GM18861 (cell line): ENCODE measurements around the gene PTPRN2.
"Not testable (repeated sequence)": the region's sequence is repeated elsewhere in the genome, so short reads cannot be mapped to it uniquely, and the experiment has no call there.

Experiments used
- ATAC-seq: cut with Tn5 transposase; IDR thresholded peaks from one replicate; pipeline ENCODE4 v1.9.1; 2021; ENCODE audit not compliant: unreplicated experiment

The PTPRN2 gene

GRCh38 chr7:157850481-157851444 lies 736.9 kb downstream of the PTPRN2 start:
- no peak for ATAC-seq

- ATAC-seq, result no peak
These were observed 737.9 kb downstream of the PTPRN2 start for GRCh38 chr7:157849726-157850125.

- no peak for ATAC-seq
These were observed 738.4 kb downstream of the PTPRN2 start for GRCh38 chr7:157849341-157849596.

DNA sequence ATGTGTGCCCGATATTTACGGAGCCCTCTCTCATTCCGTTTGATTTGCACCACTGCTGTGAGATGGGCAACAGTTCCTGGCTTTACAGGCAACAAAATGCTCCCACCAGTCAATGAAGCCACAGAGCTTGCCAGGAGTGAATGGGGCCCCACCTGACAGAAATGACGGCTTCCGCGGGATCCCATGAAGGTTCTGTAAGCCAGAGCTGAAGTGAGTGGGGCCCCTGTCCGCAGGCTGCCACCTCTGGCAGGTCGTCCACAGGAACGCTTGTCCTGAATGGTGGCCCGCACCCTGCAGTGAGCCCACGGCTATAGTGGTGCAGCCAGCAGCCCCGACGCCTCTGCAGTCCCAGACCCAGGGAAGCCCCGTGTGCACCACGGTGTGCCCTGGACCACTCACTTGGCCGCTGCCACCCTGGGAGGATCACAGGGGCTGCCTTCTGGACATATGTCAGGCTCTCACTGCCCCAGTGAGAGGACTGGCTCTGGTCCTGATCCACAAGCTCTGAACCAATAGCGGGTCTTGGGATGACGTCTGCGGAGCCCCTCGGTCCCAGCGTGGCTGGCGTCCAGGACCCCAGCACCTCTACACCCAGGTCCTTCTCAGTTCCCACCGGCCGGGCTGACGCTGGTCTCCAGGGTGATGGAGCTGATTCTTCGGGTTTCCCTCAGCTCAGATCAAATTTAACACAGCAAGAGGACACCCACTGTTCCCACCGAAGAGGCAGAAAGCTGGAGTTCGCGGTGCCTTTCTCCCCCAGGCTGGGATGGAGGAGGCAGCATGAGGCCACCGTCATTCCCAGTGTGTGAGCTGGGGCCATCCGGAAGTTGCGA lies 738.9 kb downstream of the PTPRN2 start:
- no peak for ATAC-seq

- ATAC-seq, result not testable (repeated sequence)
These were observed 739.7 kb downstream of the PTPRN2 start for GRCh38 chr7:157847756-157848487.

DNA sequence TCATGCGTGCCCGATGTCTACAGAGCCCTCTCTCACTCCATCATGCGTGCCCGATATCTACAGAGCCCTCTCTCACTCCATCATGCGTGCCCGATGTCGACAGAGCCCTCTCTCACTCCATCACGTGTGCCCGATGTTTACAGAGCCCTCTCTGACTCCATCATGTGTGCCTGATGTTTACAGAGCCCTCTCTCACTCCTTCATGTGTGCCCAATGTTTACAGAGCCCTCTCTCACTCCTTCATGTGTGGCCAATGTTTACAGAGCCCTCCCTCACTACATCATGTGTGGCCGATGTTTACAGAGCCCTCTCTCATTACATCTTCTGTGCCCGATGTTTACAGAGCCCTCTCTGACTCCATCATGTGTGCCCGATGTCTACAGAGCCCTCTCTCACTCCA lies 740.9 kb downstream of the PTPRN2 start:
- ATAC-seq, result not testable (repeated sequence)

DNA sequence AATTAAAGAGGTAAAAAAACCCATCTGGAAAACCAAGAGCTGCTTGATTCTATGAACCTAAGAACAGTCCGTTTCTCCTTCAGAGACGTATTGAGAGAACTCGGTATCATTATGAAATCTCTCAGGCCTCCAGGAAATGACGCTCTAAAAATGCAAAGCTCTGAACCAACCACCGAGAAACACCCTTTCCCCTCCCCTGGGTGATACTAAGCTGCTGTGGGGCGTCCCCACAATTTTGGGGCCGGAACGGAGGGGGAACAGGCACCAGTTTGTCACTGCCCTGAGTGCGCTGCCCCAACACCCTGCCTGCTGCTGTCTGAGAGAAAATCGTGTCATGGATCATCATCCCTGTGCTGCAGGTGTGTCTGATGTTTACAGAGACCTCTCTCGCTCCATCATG lies 741.4 kb downstream of the PTPRN2 start:
- no peak for ATAC-seq

DNA sequence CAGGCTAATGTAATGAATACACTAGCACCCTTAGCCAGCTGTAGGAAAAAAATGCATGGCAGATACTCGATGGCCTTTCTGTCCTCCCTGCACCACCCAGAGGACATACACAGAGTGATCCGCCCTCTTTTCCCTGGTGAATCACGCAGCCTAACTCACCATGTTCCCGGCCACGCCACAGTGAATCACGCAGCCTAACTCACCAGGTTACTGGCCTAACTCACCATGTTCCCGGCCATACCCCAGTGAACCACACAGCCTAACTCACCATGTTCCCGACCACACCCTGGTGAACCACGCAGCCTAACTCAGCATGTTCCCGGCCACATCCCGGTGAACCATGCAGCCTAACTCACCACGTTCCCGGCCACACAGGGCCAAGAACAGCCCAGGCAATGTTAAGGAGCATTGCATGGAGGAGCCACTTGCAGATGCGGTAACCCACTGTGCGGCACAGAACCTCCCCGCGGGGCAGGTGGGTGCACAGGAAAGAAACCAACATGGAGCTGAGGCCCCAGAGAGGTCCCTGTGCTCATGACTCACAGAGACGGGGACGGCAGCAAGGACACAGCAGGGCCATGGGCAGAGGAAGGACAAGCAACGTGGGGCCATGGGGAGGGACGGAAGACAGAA lies 742.3 kb downstream of the PTPRN2 start:
- ATAC-seq, result no peak

- ATAC-seq, result no peak
These were observed 743.0 kb downstream of the PTPRN2 start for GRCh38 chr7:157844611-157845010.

DNA sequence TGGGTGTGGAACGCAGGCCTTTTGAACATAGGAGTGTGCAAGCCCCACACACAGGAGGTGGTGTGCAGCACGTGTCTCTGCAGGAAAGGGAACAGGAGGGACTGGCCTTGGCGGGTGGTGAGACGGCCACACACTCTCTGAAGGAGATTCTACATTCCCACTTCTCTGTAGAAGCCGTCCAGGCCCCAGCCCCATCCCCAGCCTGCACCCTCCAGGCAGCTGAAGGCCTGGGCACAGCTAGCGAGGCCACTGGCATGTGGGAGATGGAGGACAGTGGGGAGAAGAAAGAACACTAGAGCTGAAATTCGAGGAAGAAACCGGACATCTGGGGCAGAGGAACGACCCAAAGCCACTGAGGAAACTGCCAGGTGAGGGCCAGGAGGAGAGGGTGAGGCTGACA lies 743.5 kb downstream of the PTPRN2 start:
- no peak for ATAC-seq

DNA sequence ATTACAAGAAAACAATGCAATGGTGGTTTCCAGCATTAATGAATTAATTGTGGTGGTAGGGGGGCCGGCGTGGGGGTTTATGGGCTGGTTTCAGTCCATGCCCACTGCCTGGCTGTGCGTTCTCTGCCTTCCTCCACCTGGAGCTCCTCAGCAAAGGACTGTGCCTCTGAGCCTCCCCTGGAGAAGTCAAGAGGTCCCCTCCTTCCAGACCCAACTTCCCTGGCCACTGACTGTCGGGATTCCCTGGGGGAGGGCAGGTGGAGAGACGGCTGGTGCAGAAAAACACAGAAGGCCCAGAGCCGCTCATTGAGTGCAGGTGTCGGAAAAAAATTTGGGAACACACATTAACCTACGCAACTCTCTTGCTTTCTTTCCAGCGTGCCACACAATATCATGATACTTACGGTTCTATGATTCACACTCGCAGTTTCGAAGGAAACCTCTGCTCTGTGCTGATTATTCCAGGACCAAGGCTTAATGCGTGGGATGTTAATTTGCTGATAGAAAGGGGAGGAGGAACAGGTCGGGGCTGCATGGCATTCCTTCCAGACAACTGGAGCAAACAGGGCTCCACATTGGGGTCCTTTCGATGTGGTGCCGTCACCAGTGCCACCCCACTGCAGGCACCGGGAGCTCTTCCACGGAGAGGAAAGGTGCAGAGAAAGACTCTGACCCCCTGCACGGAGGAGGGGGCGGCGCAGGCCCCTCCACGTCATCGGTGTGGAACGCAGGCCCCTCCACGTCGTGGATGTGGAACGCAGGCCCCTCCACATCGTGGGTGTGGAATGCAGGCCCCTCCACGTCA lies 744.1 kb downstream of the PTPRN2 start:
- ATAC-seq, result no peak

- no peak for ATAC-seq
These were observed 745.8 kb downstream of the PTPRN2 start for GRCh38 chr7:157841773-157842370.

DNA sequence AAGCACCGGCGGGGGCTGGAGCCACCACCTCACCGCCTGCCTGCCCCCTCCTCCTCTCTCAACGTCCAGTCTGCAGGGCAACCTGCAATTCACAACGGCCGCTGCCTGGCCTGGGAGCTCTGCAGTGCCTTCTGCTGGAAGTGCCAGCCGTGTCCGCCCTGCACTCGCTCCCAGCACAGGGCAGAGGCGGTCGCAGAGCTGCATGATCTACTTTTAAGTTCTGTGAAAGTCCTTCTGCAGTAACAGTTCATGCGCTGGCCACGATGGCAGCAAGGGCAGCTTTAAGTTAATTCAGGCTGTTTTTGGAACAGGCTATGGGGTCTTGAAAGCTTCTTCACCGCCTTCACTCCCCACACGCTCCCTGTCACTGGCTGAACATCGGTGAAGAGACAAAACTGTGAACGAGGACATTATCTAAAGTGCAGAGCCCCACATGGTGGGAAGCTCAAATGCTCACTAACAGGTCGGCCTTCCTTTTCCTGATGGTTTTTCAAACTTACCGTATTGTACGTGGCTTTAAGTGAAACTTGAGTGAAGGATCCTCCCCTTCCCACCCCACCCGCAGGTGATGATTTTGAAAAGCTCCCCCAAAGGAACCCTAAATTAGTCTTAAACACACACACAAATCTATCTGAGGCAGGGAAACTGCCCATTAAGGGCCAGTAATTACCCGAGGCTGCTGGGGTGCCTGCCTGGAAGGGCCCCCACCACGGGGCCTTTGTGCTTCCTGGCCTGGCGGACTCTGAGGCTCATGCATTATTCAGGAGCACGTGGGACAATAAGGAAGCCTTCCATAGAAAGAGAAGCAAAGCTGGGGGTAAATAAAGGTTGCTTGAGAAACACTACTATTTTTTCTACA lies 746.5 kb downstream of the PTPRN2 start:
- no peak for ATAC-seq

- ATAC-seq, result no peak
These were observed 747.3 kb downstream of the PTPRN2 start for GRCh38 chr7:157840174-157840913.

DNA sequence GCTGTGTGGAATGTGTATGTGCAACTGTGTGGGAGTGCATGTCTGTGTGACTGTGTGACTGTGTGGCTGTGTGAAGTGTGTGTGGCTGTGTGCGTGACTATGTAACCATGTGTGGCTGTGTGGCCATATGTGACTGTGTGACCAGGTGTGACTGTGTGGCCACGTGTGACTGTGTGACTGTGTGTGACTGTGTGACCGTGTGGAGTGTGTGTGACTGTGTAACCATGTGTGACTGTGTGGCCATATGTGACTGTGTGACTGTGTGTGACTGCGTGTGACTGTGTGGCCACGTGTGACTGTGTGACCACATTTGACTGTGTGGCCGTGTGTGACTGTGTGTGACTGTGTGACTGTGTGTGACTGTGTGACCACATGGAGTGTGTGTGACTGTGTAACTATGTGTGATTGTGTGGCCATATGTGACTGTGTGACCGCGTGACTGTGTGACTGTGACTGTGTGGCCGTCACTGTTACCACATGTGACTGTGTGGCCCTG lies 747.9 kb downstream of the PTPRN2 start:
- ATAC-seq, result no peak

DNA sequence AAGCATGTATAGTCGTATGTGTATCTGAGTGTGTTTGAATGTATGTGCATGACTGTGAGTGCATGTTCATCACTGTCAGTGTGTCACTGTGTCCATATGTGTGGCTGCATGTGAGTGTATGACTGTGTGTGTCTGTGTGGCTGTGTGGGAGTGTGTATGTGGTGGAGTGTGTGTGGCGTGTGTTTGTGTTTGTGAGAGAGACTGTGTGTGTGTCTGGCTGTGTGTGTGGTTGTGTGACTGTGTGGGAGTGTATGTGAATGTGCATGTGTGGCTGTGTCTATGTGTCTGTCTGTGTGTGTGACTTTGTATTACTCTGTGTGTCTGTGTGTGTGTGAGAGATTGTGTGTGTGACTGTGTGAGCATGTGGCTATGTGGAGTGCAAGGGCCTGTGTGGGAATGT lies 748.4 kb downstream of the PTPRN2 start:
- no peak for ATAC-seq

DNA sequence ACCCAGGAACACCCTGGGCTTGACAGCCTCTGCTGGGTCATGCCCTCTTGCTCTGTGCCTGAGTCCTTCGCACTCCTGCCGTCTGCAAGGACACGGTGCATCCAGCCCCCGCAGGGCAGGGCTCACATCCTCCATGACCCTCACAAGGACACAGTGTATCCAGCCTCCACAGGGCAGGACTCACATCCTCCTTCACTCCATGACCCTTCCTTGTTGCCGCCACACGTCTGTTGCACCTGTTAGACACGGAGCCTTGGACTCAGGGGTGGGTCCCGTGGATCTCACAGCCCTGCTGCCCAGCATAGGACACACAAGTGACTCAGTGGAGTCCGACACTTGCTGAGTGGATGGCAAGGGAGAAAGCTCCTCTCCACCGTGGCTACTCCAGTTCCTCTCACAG lies 750.1 kb downstream of the PTPRN2 start:
- no peak for ATAC-seq

GRCh38 chr7:157837047-157837446 lies 750.6 kb downstream of the PTPRN2 start:
- no peak for ATAC-seq
